Activated CD4-positive, alpha-beta T cell treated with anti-CD3 and anti-CD28 coated beads, Interleukin-2, amount 10 ng/mL, durations not matched to agents 7 days and 5 days (primary cell): ENCODE results near the gene GRM7. TPM values are rescaled to one million over a fixed set of nuclear protein-coding genes. Genes with fewer than 3 reads are reported as not detected.

ENCODE experiments used
- CTCF ChIA-PET: fragments of 350-600 bp; sonication (Branson Sonifier 250); formaldehyde crosslinking; loops from one replicate; lab custom pipeline; 2021; ENCODE audit warnings: antibody characterized with exemption; lab: Charles Lee
- POLR2A ChIA-PET: fragments of 350-600 bp; sonication (Branson Sonifier 250); formaldehyde crosslinking; loops from one replicate; lab custom pipeline; 2021; ENCODE audit warnings: antibody characterized with exemption; lab: Charles Lee
- DNase-seq: peaks from one replicate; pipeline ENCODE4 v3.0.0-alpha.2; 2020
- H3K27ac Mint-ChIP-seq: one replicate; pipeline ENCODE4 v1.8.0; 2021; ENCODE audit warnings: mild to moderate bottlenecking, moderate library complexity, mixed read lengths
- H3K27me3 Mint-ChIP-seq: one replicate; pipeline ENCODE4 v1.8.0; 2021; ENCODE audit warnings: mixed read lengths
- H3K36me3 Mint-ChIP-seq: one replicate; pipeline ENCODE4 v1.8.0; 2021; ENCODE audit warnings: low read depth, mixed read lengths
- H3K4me1 Mint-ChIP-seq: one replicate; pipeline ENCODE4 v1.8.0; 2021; ENCODE audit warnings: mixed read lengths
- H3K4me3 Mint-ChIP-seq: one replicate; pipeline ENCODE4 v1.8.0; 2021; ENCODE audit warnings: mild to moderate bottlenecking, moderate library complexity, mixed read lengths
- H3K9me3 Mint-ChIP-seq: one replicate; pipeline ENCODE4 v1.8.0; 2021; ENCODE audit warnings: mixed read lengths
- total RNA-seq, 2 experiments: library from RNA; stranded (reverse); gene quantifications; one replicate each; pipeline ENCODE4 v1.2.3, GENCODE V29; 2021

The GRM7 gene
- total RNA-seq, 2 experiments from 2014 or later = not detected

GRCh38 chr3:7275396-7275795 lies 414.5 kb downstream of the GRM7 start:
- Mint-ChIP-seq H3K4me3 (no peak overlapping the region), H3K27ac (no peak overlapping the region), H3K36me3 (no peaks in the 10 kb centered on the region), H3K4me1 (no peaks in the 10 kb centered on the region), H3K9me3 (no peaks in the 10 kb centered on the region), H3K27me3 (no peaks in the 10 kb centered on the region)
- no peak for DNase-seq
- POLR2A ChIA-PET = no interaction called here
- CTCF ChIA-PET = interaction anchor here (0.9 kb wide), 1 partner anchor 9 kb away, joined by 4 read pairs; no protein-coding TSS in a partner anchor

GRCh38 chr3:7280318-7280717 lies 419.4 kb downstream of the GRM7 start:
- CTCF ChIA-PET = no interaction called here
- no peaks in the 10 kb centered on the region for H3K36me3 Mint-ChIP-seq
- POLR2A ChIA-PET = no interaction called here
- H3K27ac Mint-ChIP-seq = no peak overlapping the region
- H3K9me3 Mint-ChIP-seq = no peaks in the 10 kb centered on the region
- H3K4me1 Mint-ChIP-seq = no peaks in the 10 kb centered on the region
- no peak overlapping the region for H3K4me3 Mint-ChIP-seq
- H3K27me3 Mint-ChIP-seq = no peaks in the 10 kb centered on the region
- no peak for DNase-seq

GRCh38 chr3:7282988-7283387 lies 422.1 kb downstream of the GRM7 start:
- DNase-seq = no peak
- POLR2A ChIA-PET = no interaction called here
- no peak overlapping the region for H3K27ac Mint-ChIP-seq
- no peaks in the 10 kb centered on the region for H3K36me3 Mint-ChIP-seq
- no peak overlapping the region for H3K4me3 Mint-ChIP-seq
- no peaks in the 10 kb centered on the region for H3K4me1 Mint-ChIP-seq
- no peaks in the 10 kb centered on the region for H3K27me3 Mint-ChIP-seq
- no peaks in the 10 kb centered on the region for H3K9me3 Mint-ChIP-seq
- CTCF ChIA-PET = no interaction called here

DNA sequence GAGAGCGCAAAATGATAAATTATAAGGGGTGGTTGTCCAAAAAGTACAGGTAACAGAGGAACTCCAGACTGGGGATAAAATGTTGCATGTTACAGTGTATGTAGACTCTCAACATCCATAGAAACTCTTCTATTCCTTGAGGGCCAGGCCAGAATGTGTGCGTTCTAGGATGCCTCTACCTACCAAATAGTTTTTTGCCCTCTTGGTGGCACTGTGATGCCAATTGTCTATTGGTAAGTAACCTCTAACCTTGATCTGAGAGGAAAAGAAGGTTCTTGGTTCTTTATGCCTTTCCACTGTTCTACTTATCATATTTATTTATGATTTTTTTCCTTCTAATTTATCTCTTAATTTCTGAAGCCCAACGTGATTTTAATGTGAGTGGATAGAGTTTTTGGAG lies 424.6 kb downstream of the GRM7 start:
- ChIA-PET CTCF (no interaction called here), POLR2A (no interaction called here)
- no peak overlapping the region for H3K27ac Mint-ChIP-seq
- DNase-seq = no peak
- no peaks in the 10 kb centered on the region for H3K27me3 Mint-ChIP-seq
- H3K9me3 Mint-ChIP-seq = no peaks in the 10 kb centered on the region
- no peaks in the 10 kb centered on the region for H3K36me3 Mint-ChIP-seq
- H3K4me1 Mint-ChIP-seq = no peaks in the 10 kb centered on the region
- H3K4me3 Mint-ChIP-seq = no peak overlapping the region

- CTCF ChIA-PET = no interaction called here
- Mint-ChIP-seq H3K9me3 (no peaks in the 10 kb centered on the region), H3K27ac (no peak overlapping the region), H3K4me1 (no peaks in the 10 kb centered on the region), H3K27me3 (no peaks in the 10 kb centered on the region), H3K36me3 (no peaks in the 10 kb centered on the region), H3K4me3 (no peak overlapping the region)
- POLR2A ChIA-PET = no interaction called here
- DNase-seq = no peak
Observed at GRCh38 chr3:7288133-7288532, 427.2 kb downstream of the GRM7 start.

DNA sequence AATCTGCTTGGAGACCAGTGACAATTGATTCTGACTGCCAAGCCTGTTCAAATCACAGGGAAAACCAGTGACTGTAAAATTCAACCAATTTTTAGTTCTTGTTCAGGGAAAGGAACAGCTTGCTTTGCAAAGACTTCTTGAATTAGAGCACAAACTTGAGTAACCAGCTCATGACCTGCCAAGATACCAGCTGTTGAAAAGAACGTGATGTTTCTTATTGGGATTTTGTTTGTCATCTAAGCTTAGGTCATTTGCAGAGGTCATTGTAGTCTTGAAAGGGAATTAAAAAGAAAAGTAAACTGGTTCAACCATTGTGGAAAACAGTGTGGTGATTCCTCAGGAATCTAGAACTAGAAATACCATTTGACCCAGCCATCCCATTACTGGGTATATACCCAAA lies 428.2 kb downstream of the GRM7 start:
- no peak for DNase-seq
- no peaks in the 10 kb centered on the region for H3K9me3 Mint-ChIP-seq
- no peak overlapping the region for H3K27ac Mint-ChIP-seq
- no peaks in the 10 kb centered on the region for H3K27me3 Mint-ChIP-seq
- CTCF ChIA-PET = no interaction called here
- POLR2A ChIA-PET = no interaction called here
- H3K4me1 Mint-ChIP-seq = no peaks in the 10 kb centered on the region
- H3K4me3 Mint-ChIP-seq = no peak overlapping the region
- H3K36me3 Mint-ChIP-seq = no peaks in the 10 kb centered on the region

DNA sequence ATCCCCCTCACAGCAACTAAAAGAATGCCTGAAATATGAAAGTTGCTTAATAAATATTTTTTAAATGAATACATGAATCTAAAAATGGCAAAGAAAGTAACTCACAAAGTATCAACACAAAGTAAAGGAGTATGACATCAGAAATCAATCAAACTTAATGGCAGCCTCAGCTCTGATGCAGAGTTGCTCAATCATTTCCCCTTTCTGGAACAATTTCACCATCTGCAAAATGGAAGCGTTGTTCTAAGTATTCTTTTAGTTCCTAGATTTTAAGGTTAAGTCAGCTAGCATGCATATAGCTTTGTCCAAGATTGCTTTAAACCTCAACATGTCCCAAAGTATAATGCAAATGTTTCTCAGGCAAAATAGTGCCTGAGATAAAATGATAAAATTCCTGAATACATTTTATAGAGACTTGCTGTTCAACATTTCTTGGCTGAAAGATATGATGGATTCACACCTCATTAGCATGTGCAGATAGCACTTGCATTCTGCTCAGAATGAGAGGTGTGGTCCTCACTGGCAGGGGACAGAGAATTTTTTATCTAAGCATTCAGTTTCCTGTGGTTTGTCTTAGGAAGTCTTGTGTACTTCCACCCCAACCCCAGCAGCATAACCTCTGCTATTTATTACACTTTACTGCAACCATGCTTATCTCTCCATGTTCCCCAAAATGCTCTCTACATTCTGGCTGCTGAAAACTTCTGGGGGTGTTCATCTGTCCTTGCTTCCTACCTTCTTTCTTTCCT lies 429.3 kb downstream of the GRM7 start:
- Mint-ChIP-seq H3K4me3 (no peak overlapping the region), H3K27me3 (no peaks in the 10 kb centered on the region), H3K9me3 (no peaks in the 10 kb centered on the region)

DNA sequence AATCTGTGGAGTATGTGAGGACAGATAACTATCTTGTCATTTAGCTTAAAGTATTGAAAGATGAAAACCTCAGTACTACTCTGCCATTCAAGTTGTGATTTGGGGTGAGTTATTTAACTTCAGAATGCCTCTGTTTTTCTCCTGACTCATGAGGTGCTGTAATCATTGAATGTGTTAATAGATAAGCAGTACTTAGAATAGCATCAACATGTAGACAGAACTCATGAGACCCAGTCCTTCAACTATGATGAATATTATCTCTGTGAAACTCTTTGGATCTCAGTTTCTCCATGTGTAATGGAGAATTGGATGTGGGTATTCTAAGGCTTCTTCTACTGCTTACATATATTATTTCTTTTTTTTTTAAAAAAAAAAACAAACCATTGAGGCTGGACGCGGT lies 431.4 kb downstream of the GRM7 start:
- no peaks in the 10 kb centered on the region for H3K9me3 Mint-ChIP-seq
- H3K4me1 Mint-ChIP-seq = no peaks in the 10 kb centered on the region
- ChIA-PET POLR2A (no interaction called here), CTCF (no interaction called here)
- H3K27ac Mint-ChIP-seq = no peak overlapping the region
- H3K27me3 Mint-ChIP-seq = no peaks in the 10 kb centered on the region
- H3K36me3 Mint-ChIP-seq = no peaks in the 10 kb centered on the region
- DNase-seq = no peak
- H3K4me3 Mint-ChIP-seq = no peak overlapping the region

More for the DNA sequence above, 429.3 kb downstream of the GRM7 start:
- POLR2A ChIA-PET = no interaction called here
- Mint-ChIP-seq H3K36me3 (no peaks in the 10 kb centered on the region), H3K4me1 (no peaks in the 10 kb centered on the region), H3K27ac (no peak overlapping the region)
- no peak for DNase-seq
- CTCF ChIA-PET = no interaction called here

GRCh38 chr3:7293286-7293685 lies 432.4 kb downstream of the GRM7 start:
- Mint-ChIP-seq H3K4me3 (no peak overlapping the region), H3K27me3 (no peaks in the 10 kb centered on the region), H3K27ac (no peak overlapping the region), H3K4me1 (no peaks in the 10 kb centered on the region), H3K36me3 (no peaks in the 10 kb centered on the region), H3K9me3 (no peaks in the 10 kb centered on the region)
- POLR2A ChIA-PET = no interaction called here
- no peak for DNase-seq
- CTCF ChIA-PET = no interaction called here

DNA sequence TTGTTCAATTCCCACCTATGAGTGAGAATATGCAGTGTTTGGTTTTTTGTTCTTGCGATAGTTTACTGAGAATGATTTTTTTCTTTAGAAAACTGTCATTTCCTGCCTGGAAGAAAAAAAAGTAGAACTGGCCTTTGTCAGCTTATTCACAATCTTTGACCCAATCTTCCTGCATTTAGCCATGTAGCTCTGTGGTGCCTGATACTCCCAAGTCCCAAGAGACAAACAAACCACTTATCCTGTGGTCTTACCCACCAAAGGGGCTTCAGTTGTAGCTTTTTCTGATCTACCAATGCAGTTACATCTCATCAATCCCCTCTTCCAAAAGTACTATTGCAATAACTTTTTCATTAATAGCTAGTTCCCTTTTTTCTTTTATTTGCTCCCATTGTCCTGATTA lies 444.6 kb downstream of the GRM7 start:
- CTCF ChIA-PET = no interaction called here
- no peaks in the 10 kb centered on the region for H3K36me3 Mint-ChIP-seq
- no peak overlapping the region for H3K27ac Mint-ChIP-seq
- no peaks in the 10 kb centered on the region for H3K27me3 Mint-ChIP-seq
- DNase-seq = no peak
- no peaks in the 10 kb centered on the region for H3K4me1 Mint-ChIP-seq
- no peak overlapping the region for H3K4me3 Mint-ChIP-seq
- H3K9me3 Mint-ChIP-seq = no peaks in the 10 kb centered on the region
- POLR2A ChIA-PET = no interaction called here

GRCh38 chr3:7306901-7307300 lies 446.0 kb downstream of the GRM7 start:
- Mint-ChIP-seq H3K36me3 (no peaks in the 10 kb centered on the region), H3K4me3 (no peak overlapping the region), H3K4me1 (no peaks in the 10 kb centered on the region), H3K9me3 (no peaks in the 10 kb centered on the region), H3K27ac (no peak overlapping the region), H3K27me3 (no peaks in the 10 kb centered on the region)
- POLR2A ChIA-PET = no interaction called here
- no peak for DNase-seq
- CTCF ChIA-PET = no interaction called here

- Mint-ChIP-seq H3K4me3 (no peak overlapping the region), H3K4me1 (no peaks in the 10 kb centered on the region), H3K27ac (no peak overlapping the region), H3K27me3 (no peaks in the 10 kb centered on the region), H3K36me3 (no peaks in the 10 kb centered on the region), H3K9me3 (no peaks in the 10 kb centered on the region)
- ChIA-PET POLR2A (no interaction called here), CTCF (no interaction called here)
- DNase-seq = no peak
Observed at GRCh38 chr3:7307410-7307809, 446.5 kb downstream of the GRM7 start.

- POLR2A ChIA-PET = no interaction called here
- no peaks in the 10 kb centered on the region for H3K27me3 Mint-ChIP-seq
- no peak overlapping the region for H3K27ac Mint-ChIP-seq
- H3K4me1 Mint-ChIP-seq = no peaks in the 10 kb centered on the region
- H3K36me3 Mint-ChIP-seq = no peaks in the 10 kb centered on the region
- H3K4me3 Mint-ChIP-seq = no peak overlapping the region
- no peak for DNase-seq
- H3K9me3 Mint-ChIP-seq = no peaks in the 10 kb centered on the region
- CTCF ChIA-PET = no interaction called here
Observed at GRCh38 chr3:7309641-7310102, 448.8 kb downstream of the GRM7 start.

DNA sequence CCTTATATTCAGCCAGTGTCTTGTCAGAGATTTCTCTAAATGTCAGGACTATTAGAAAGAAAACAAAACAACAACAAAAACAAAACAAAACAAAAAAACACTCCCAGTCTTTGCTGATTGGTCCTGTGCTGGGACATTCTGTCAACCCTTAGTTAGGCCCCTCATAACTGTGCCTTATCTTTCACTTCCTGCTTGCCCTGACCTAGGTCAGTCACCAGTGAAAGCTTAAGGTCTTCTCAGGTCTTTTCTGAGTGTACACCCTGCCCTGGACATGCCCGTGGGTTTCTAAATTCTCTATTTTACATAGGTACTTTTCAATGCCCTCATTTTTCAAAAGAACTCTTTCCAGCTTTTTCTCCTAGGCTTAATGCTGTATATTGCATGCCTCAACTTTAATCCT lies 454.1 kb downstream of the GRM7 start:
- no peak for DNase-seq
- no peak overlapping the region for H3K27ac Mint-ChIP-seq
- H3K36me3 Mint-ChIP-seq = no peaks in the 10 kb centered on the region
- H3K4me3 Mint-ChIP-seq = no peak overlapping the region
- CTCF ChIA-PET = no interaction called here
- H3K4me1 Mint-ChIP-seq = no peaks in the 10 kb centered on the region
- no peaks in the 10 kb centered on the region for H3K27me3 Mint-ChIP-seq
- H3K9me3 Mint-ChIP-seq = no peaks in the 10 kb centered on the region
- POLR2A ChIA-PET = no interaction called here
